Measurements from ENCODE around the gene SLF2. TPM values are rescaled to one million over a fixed set of nuclear protein-coding genes. Genes with fewer than 3 reads are reported as not detected.

Gene SLF2
- total RNA-seq, 1 experiment from 2014 or later, result 43.0 TPM

- TF ChIP-seq, protein P1, sequence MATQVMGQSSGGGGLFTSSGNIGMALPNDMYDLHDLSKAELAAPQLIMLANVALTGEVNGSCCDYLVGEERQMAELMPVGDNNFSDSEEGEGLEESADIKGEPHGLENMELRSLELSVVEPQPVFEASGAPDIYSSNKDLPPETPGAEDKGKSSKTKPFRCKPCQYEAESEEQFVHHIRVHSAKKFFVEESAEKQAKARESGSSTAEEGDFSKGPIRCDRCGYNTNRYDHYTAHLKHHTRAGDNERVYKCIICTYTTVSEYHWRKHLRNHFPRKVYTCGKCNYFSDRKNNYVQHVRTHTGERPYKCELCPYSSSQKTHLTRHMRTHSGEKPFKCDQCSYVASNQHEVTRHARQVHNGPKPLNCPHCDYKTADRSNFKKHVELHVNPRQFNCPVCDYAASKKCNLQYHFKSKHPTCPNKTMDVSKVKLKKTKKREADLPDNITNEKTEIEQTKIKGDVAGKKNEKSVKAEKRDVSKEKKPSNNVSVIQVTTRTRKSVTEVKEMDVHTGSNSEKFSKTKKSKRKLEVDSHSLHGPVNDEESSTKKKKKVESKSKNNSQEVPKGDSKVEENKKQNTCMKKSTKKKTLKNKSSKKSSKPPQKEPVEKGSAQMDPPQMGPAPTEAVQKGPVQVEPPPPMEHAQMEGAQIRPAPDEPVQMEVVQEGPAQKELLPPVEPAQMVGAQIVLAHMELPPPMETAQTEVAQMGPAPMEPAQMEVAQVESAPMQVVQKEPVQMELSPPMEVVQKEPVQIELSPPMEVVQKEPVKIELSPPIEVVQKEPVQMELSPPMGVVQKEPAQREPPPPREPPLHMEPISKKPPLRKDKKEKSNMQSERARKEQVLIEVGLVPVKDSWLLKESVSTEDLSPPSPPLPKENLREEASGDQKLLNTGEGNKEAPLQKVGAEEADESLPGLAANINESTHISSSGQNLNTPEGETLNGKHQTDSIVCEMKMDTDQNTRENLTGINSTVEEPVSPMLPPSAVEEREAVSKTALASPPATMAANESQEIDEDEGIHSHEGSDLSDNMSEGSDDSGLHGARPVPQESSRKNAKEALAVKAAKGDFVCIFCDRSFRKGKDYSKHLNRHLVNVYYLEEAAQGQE (IDR thresholded peaks at IDR 0.05; ENCODE audit: low read depth), result no peak
- TF ChIP-seq EZH2 (IDR thresholded peaks at IDR 0.05), result no peak
- no peak for TF ChIP-seq CBX3 (IDR thresholded peaks at IDR 0.05; ENCODE audit: low read depth)
- TF ChIP-seq POLR2A (IDR thresholded peaks at IDR 0.05; ENCODE audit: borderline replicate concordance, extremely low read depth, insufficient read depth, insufficient read length), result no peak
- TF ChIP-seq EZH2phosphoT487 (IDR thresholded peaks at IDR 0.05; ENCODE audit: borderline replicate concordance), result no peak
- TF ChIP-seq TCF7L2 (IDR thresholded peaks at IDR 0.05; ENCODE audit: borderline replicate concordance, extremely low read depth, insufficient read depth, insufficient read length), result no peak
Observed at GRCh38 chr10:101001659-101002035, 88.9 kb downstream of the SLF2 start (continued).

DNA sequence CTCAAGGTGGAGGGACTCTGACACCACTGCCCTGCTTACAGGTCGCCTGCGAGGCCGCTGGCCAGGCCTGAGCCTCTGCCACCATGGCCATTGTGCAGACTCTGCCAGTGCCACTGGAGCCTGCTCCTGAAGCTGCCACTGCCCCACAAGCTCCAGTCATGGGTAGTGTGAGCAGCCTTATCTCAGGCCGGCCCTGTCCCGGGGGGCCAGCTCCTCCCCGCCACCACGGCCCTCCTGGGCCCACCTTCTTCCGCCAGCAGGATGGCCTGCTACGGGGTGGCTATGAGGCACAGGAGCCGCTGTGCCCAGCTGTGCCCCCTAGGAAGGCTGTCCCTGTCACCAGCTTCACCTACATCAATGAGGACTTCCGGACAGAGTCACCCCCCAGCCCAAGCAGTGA, 89.7 kb downstream of the SLF2 start:
- H3K4me2 ChIP-seq (ENCODE audit: low read length), result no peak overlapping the region
- H3K27ac ChIP-seq (ENCODE audit: low read depth, low read length), result peak overlapping the region; percentile 14; the same call in 1 of the 2 replicates
- no peak for TF ChIP-seq EZH2 (IDR thresholded peaks at IDR 0.05)
- no peak for TF ChIP-seq SIN3A (IDR thresholded peaks at IDR 0.05; ENCODE audit: low read depth)
- no peak for TF ChIP-seq ELF1 (IDR thresholded peaks at IDR 0.05; ENCODE audit: borderline replicate concordance, low read depth)
- no peak for TF ChIP-seq EZH2phosphoT487 (IDR thresholded peaks at IDR 0.05; ENCODE audit: borderline replicate concordance)
- TF ChIP-seq YY1 (IDR thresholded peaks at IDR 0.05; ENCODE audit: extremely low read depth, insufficient replicate concordance, low read depth, low read length), result no peak
- H3K36me3 ChIP-seq (ENCODE audit: control insufficient read depth in 1 of 2, insufficient read depth in 2 of 2, low read length in 2 of 2), result peaks cover 12 to 15% of the 10 kb centered on the region in 2 experiments; a peak in 3 of 4 replicates
- H3K79me2 ChIP-seq (ENCODE audit: insufficient read depth, low read length), result peaks cover 48% of the 10 kb centered on the region
- BruUV-seq (replicated peaks), result no TSS peak
- peaks cover 14 to 30% of the 10 kb centered on the region in 2 experiments; a peak in 3 of 4 replicates for H3K4me1 ChIP-seq (ENCODE audit: control insufficient read depth in 1 of 2, insufficient read depth in 2 of 2, low read length in 2 of 2)
- H2AFZ ChIP-seq (ENCODE audit: low read depth, low read length, poor library complexity, severe bottlenecking), result no peak overlapping the region
- DNase-seq (ENCODE audit: low read depth, low spot score), result no peak
- CTCF ChIA-PET, result interaction anchor here (1.3 to 8.3 kb wide), 3 partner anchors 7 to 28 kb away, joined by 3 to 118 read pairs (median 3); partner anchors contain the start of genes PDZD7 and SFXN3
- RAD21 ChIA-PET (ENCODE audit: low non-redundant PET in 1 of 2, low total read pairs in 2 of 2, uncharacterized antibody in 2 of 2, unreplicated experiment in 2 of 2), result no interaction called here
- H3K9ac ChIP-seq (ENCODE audit: low read length), result 0 out of 2 replicates have a peak overlapping the region, but pooled peaks have one; percentile 13
- H3K9me3 ChIP-seq (ENCODE audit: control insufficient read depth in 1 of 2, insufficient read depth in 1 of 2, low read depth in 1 of 2, low read length in 2 of 2), result no peaks in the 10 kb centered on the region
- H3K27me3 ChIP-seq (ENCODE audit: insufficient read depth, low read length), result no peaks in the 10 kb centered on the region
- no peaks in the 10 kb centered on the region for H4K20me1 ChIP-seq (ENCODE audit: insufficient read depth)
- POLR2A ChIA-PET, result no interaction called here
- intact Hi-C loops (cut with micrococcal nuclease), result no loop called here
- ATAC-seq, result no peak
- no peaks in the 10 kb centered on the region for H3K9me2 ChIP-seq (ENCODE audit: insufficient read depth)
- no peak overlapping the region for H3K4me3 ChIP-seq (replicated peaks in 1 of 2; ENCODE audit: low read depth in 1 of 2, low read length in 2 of 2)

Data from HCT116 (cell line).